ENCODE results near the gene GSN. TPM values are rescaled to one million over a fixed set of nuclear protein-coding genes. Genes with fewer than 3 reads are reported as not detected.

Gene GSN
- total RNA-seq, 1 donor from 2014 or later, result 72.1 TPM

DNA sequence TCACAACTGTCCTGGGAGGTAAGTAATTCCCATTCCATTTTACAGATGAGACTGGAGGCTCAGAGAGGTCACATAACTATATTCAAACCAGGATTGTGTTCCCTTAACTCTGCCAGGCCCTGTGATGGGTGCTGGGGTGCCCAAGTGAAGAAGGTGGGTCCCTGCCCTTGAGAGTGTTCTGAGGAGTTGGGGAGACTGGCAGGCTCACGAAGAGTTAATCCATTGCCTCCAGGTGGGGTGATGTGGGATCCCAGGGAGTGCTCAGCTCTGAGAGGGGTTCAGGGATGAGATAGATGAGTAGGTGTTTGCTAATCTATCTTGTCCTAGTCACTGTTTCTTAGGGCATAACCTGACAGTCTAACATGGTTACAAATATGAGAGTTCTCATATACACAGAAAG lies 36.7 kb downstream of the GSN start:
- TF ChIP-seq EZH2phosphoT487 (IDR thresholded peaks at IDR 0.05), result no peak
- no peak overlapping the region for H2AFZ ChIP-seq (replicated peaks)
- H3K36me3 ChIP-seq, result no peaks in the 10 kb centered on the region

DNA sequence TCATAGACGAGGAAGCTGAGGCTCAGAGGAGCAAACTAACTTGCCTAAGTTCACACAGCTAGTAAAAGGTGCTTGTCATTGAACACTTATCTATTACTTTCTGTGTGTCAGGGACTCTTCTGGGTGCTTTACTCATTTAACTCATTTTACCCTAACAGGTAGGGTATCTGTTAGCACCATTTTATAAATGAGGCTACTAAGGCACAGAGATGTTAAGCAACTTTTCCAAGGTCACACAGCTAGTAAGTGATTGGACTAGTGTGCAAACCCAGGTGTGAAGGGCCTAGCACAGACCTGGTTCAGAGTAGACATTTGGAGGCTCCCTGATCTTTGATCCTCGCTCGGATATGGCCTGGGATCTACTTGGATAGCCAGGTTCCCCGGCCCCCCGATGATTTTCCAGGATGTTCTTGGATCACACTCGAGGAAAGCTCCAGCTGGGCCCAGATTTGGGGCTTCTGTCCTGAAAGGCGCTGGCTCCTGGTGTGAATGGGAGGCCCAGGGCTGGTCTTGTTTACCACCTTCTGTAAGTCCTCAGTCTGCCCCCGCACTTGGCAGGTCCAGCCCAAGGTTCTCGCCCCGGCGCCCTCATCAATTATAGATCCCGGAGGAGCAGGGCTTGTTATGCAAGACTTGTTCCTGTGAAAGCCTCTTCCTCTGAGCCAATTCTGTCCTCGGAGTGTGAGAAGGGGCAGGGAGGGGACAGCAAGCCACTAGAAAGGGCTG lies 37.5 kb downstream of the GSN start:
- Mint-ChIP-seq H3K4me1 (peaks cover 10% of the 10 kb centered on the region), H3K9me3 (no peaks in the 10 kb centered on the region), H3K27ac (no peak overlapping the region), H3K36me3 (peaks cover 2% of the 10 kb centered on the region), H3K27me3 (ENCODE audit: insufficient read depth, low read depth) (peaks cover 11% of the 10 kb centered on the region), H3K4me3 (no peak overlapping the region)
- no peak overlapping the region for H3K4me3 ChIP-seq
- no peaks in the 10 kb centered on the region for H3K9me3 ChIP-seq (ENCODE audit: low read depth)
- no peak overlapping the region for H2AFZ ChIP-seq (replicated peaks)
- H3K4me2 ChIP-seq, result no peak overlapping the region
- H3K27ac ChIP-seq, result no peak overlapping the region
- H3K36me3 ChIP-seq, result no peaks in the 10 kb centered on the region
- H4K20me1 ChIP-seq (ENCODE audit: low read depth), result peaks cover 8% of the 10 kb centered on the region
- H3K27me3 ChIP-seq, result peaks cover 22% of the 10 kb centered on the region
- no peak for DNase-seq (ENCODE audit: low spot score)
- no peaks in the 10 kb centered on the region for H3K79me2 ChIP-seq (ENCODE audit: low read depth)
- H3F3A ChIP-seq (ENCODE audit: low read depth), result peaks cover 2% of the 10 kb centered on the region
- peaks cover 9% of the 10 kb centered on the region for H3K4me1 ChIP-seq
- TF ChIP-seq, protein P1, sequence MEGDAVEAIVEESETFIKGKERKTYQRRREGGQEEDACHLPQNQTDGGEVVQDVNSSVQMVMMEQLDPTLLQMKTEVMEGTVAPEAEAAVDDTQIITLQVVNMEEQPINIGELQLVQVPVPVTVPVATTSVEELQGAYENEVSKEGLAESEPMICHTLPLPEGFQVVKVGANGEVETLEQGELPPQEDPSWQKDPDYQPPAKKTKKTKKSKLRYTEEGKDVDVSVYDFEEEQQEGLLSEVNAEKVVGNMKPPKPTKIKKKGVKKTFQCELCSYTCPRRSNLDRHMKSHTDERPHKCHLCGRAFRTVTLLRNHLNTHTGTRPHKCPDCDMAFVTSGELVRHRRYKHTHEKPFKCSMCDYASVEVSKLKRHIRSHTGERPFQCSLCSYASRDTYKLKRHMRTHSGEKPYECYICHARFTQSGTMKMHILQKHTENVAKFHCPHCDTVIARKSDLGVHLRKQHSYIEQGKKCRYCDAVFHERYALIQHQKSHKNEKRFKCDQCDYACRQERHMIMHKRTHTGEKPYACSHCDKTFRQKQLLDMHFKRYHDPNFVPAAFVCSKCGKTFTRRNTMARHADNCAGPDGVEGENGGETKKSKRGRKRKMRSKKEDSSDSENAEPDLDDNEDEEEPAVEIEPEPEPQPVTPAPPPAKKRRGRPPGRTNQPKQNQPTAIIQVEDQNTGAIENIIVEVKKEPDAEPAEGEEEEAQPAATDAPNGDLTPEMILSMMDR (IDR thresholded peaks at IDR 0.05), result no peak
- TF ChIP-seq EZH2phosphoT487 (IDR thresholded peaks at IDR 0.05), result no peak
- no peak for TF ChIP-seq EZH2 (IDR thresholded peaks at IDR 0.05)
- H3K9ac ChIP-seq, result no peak overlapping the region

More for the DNA sequence above, 36.7 kb downstream of the GSN start:
- H3K4me1 ChIP-seq, result peaks cover 14% of the 10 kb centered on the region
- H3K4me2 ChIP-seq, result no peak overlapping the region
- DNase-seq (ENCODE audit: low spot score), result no peak
- no peak overlapping the region for H3K4me3 ChIP-seq
- Mint-ChIP-seq H3K4me3 (no peak overlapping the region), H3K4me1 (peaks cover 15% of the 10 kb centered on the region), H3K27ac (no peak overlapping the region), H3K27me3 (ENCODE audit: insufficient read depth, low read depth) (peaks cover 11% of the 10 kb centered on the region), H3K36me3 (peaks cover 2% of the 10 kb centered on the region), H3K9me3 (no peaks in the 10 kb centered on the region)
- no peaks in the 10 kb centered on the region for H3K9me3 ChIP-seq (ENCODE audit: low read depth)
- H4K20me1 ChIP-seq (ENCODE audit: low read depth), result peaks cover 13% of the 10 kb centered on the region
- H3K27me3 ChIP-seq, result peaks cover 30% of the 10 kb centered on the region
- H3K79me2 ChIP-seq (ENCODE audit: low read depth), result no peaks in the 10 kb centered on the region
- peaks cover 8% of the 10 kb centered on the region for H3F3A ChIP-seq (ENCODE audit: low read depth)
- H3K9ac ChIP-seq, result no peak overlapping the region
- no peak overlapping the region for H3K27ac ChIP-seq

DNA sequence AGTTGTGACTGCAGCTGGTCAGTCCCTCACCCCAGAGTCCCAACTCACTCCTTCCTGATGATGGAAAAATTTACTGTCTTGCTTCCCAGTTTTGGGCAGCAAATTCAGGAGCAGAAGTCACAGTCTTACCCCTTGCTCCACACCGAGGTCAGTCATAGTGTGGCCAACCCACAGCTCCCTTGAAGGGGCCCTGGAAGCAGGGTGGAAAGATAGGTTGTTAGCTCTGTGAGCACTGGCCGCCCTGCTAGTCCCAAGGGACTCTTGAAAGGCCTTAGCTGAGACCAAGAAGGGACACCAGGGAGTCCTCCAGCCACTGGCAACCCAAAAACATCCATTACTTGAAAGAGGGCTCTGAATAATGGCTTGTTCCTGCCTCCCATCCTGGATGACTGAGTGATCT lies 40.0 kb downstream of the GSN start:
- Histone ChIP-seq H3K79me2 (ENCODE audit: low read depth) (no peaks in the 10 kb centered on the region), H2AFZ (replicated peaks) (no peak overlapping the region), H3K36me3 (no peaks in the 10 kb centered on the region), H3K4me2 (no peak overlapping the region), H3K4me3 (no peak overlapping the region), H3K4me1 (peaks cover 7% of the 10 kb centered on the region), H3K27me3 (no peaks in the 10 kb centered on the region), H3K27ac (no peak overlapping the region), H3K9me3 (ENCODE audit: low read depth) (no peaks in the 10 kb centered on the region), H3F3A (ENCODE audit: low read depth) (no peaks in the 10 kb centered on the region), H3K9ac (no peak overlapping the region), H4K20me1 (ENCODE audit: low read depth) (no peaks in the 10 kb centered on the region)
- peaks cover 7% of the 10 kb centered on the region for H3K4me1 Mint-ChIP-seq
- H3K4me3 Mint-ChIP-seq, result no peak overlapping the region
- no peak overlapping the region for H3K27ac Mint-ChIP-seq
- peaks cover 6% of the 10 kb centered on the region for H3K36me3 Mint-ChIP-seq
- TF ChIP-seq EZH2phosphoT487 (IDR thresholded peaks at IDR 0.05) (no peak), EZH2 (IDR thresholded peaks at IDR 0.05) (no peak)
- TF ChIP-seq, protein P1 (IDR thresholded peaks at IDR 0.05), result no peak
- no peak for DNase-seq (ENCODE audit: low spot score)
- peaks cover 5% of the 10 kb centered on the region for H3K27me3 Mint-ChIP-seq (ENCODE audit: insufficient read depth, low read depth)
- H3K9me3 Mint-ChIP-seq, result no peaks in the 10 kb centered on the region

DNA sequence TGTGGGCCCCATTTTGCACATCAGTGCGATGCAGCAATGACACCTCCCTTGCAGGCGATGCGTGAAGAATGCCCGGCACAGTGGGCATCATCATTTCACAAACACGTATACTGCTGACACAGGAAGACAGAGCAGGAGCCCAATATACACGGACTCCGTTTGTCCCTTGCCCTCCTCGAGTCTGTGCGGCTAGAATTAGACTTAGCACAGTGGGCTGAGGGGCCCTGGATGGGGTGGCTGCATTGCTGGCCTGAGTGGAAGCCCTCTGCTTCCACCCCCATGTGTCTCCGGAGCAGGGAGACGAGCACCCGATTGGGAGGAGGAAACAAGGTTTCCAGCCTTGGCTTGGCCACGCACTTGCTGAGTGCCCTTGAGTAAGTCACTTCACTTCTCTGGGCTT lies 40.8 kb downstream of the GSN start:
- no peak for DNase-seq (ENCODE audit: low spot score)
- peaks cover 5% of the 10 kb centered on the region for H3K27me3 Mint-ChIP-seq (ENCODE audit: insufficient read depth, low read depth)
- Histone ChIP-seq H4K20me1 (ENCODE audit: low read depth) (no peaks in the 10 kb centered on the region), H3K27ac (no peak overlapping the region), H3K4me2 (no peak overlapping the region), H2AFZ (replicated peaks) (no peak overlapping the region), H3K4me3 (no peak overlapping the region), H3K4me1 (peaks cover 7% of the 10 kb centered on the region), H3K27me3 (no peaks in the 10 kb centered on the region), H3F3A (ENCODE audit: low read depth) (no peaks in the 10 kb centered on the region), H3K9me3 (ENCODE audit: low read depth) (no peaks in the 10 kb centered on the region), H3K79me2 (ENCODE audit: low read depth) (no peaks in the 10 kb centered on the region), H3K9ac (no peak overlapping the region), H3K36me3 (no peaks in the 10 kb centered on the region)
- H3K4me1 Mint-ChIP-seq, result peaks cover 7% of the 10 kb centered on the region
- no peak for TF ChIP-seq EZH2 (IDR thresholded peaks at IDR 0.05)
- no peak for TF ChIP-seq EZH2phosphoT487 (IDR thresholded peaks at IDR 0.05)
- TF ChIP-seq, protein P1 (IDR thresholded peaks at IDR 0.05), result no peak
- H3K9me3 Mint-ChIP-seq, result no peaks in the 10 kb centered on the region
- H3K27ac Mint-ChIP-seq, result no peak overlapping the region
- peaks cover 6% of the 10 kb centered on the region for H3K36me3 Mint-ChIP-seq
- no peak overlapping the region for H3K4me3 Mint-ChIP-seq

All from neural progenitor cell (in vitro differentiated cells).